Stimulated activated CD8-positive, alpha-beta memory T cell treated with anti-CD3 and anti-CD28 coated beads, Interleukin-2, amount 100 ng/mL, for 48 hours (primary cell): ENCODE results near the gene NCK2.
"Not testable (repeated sequence)": the region's sequence is repeated elsewhere in the genome, so short reads cannot be mapped to it uniquely, and the experiment has no call there.

Experiments used
- DNase-seq, 2 donors: peaks; one replicate each; pipeline ENCODE4 v3.0.0-alpha.2; 2020; ENCODE audit warnings: low read depth in 2 of 2

Gene NCK2

DNA sequence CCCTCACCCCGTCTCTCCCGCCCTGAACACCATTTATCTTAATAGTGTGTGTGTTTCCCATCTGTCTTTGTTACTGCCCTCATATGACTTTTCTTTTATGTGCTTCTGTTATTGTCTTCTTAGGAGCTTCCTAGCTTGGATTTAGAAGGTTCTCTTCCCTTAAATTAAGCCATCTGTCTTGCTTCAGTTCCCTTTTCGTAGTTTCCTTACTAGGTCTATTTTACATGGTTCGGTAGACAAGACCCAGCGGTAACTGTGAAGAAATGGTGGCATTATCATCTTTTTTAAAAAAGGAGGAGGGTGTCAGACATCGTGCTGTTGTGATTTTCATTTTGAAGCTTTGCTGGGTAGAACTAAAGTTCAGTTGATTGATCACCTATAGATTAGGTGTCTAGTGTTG is 10.3 kb downstream of the NCK2 start:
- no peak for DNase-seq

DNA sequence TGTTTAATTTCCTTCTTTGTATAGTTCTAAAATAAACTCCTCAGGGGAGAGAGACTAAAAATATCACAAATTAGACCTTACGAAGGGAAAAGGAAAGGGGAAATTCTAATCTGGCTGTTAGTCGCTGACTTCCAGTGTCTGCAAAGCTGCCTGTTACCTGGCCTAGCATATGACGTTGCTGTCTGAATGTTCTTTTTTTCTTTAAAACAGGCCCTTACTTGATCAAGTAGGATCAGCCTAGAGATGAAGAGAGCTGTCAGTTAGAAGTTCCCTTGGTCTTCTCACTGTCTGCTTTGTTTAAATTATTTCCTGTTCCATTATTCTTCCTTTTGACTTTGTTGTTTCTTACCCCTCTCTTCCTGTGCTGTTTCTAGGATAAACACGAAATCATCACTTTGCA is 11.2 kb downstream of the NCK2 start:
- no peak for DNase-seq

GRCh38 chr2:105756435-105756834 is 11.7 kb downstream of the NCK2 start:
- DNase-seq: no peak

GRCh38 chr2:105756865-105757264 is 12.2 kb downstream of the NCK2 start:
- DNase-seq: not testable (repeated sequence)

DNA sequence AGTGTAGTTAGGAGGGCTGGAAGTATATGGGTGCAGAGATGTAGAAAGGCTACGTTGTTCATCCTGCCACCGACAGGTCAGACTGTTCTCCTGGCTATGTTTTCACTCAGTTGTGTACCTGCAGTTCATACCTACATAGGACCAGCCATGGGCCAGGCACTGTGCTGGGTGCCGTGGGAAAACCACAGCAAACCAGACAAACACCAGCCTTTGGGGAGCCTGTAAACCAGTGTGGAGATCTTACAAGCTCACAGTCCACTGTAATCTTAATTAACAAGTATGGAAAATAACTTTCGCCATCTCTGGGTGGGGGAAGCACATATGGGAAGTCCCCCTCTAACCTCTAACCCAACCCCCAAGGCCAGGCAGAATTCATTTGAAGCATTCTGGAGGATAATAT is 12.7 kb downstream of the NCK2 start:
- DNase-seq: no peak

DNA sequence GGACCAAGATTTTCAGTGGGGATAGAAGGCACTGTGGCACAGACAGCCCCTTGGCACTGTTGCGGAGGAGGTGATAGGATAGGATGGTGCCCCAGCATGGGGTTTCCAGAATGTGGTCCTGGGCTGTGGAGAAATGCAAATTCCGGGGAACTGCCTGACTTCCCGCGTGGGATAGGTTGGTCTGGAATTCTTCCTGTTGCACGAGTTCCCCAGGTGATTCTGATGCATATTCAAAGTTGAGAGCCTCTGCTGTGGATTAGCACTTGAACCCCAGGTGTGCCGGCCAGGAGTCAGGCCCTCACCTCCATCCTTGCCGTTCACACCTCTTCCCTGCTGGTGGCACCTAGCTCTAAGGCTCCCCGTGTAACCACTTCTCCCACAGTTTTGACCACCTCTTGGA is 15.5 kb downstream of the NCK2 start:
- DNase-seq: no peak

DNA sequence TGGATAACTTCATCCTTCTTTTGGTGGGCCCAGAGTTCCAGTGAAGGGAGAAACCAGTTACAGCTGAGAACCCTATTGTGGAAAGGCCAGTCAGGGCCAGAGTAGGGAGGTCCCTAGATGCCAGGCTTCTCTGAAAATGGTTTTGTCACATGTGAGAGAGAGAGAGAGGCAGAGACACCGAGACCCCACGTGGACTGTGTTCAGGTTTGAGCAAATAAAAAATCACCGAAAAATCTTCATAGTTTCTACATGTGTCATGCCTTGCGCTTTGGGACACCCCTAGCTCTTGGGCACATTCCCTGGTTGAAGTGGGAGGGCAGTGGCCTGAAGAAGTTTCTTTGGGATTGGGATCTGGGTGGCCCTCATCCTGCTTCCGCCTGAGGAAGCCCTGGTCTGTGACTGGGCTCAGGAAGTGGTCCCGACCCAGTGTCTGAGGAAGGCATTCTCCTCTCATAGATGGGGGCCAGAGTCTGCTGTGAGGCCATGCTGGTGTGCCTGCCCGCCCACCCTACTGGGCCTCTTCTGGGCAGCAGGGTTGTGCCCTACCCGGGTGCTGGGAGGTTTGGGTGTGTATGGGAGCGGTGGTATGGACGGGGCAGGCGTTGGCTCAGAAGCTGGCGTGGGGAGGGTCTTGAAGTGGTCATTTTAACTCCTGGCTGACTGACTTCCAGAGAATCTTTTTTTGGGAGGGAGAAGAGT is 16.1 kb downstream of the NCK2 start:
- no peak for DNase-seq

DNA sequence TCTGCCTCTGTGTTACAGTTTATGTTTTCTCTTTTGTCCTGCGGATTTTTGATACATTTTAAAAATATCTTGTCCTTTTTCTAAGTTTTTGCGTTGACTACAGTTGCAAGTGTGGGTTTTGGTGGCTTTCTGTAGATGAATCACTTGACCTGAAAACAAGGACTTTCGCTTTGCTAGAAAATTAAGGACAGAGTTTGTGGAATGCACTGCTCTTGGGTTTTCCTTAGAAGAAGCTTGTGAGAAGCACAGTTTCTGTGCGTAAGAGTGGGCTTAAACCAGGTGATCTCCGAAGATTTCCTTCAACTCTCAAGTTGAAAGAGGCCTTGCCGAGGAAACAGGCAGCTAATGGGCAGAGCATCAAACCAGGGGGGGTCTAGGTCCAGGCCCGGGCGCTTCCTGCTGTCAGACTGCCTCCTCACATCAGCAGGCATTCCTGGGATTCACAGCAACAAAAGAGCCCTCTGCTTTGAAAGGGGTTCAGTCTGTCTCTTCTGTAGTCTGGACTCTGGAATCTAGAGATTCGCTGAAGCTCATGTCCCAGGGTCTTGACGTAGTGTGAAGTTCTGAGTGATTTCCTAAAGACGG is 17.3 kb downstream of the NCK2 start:
- DNase-seq: no peak

DNA sequence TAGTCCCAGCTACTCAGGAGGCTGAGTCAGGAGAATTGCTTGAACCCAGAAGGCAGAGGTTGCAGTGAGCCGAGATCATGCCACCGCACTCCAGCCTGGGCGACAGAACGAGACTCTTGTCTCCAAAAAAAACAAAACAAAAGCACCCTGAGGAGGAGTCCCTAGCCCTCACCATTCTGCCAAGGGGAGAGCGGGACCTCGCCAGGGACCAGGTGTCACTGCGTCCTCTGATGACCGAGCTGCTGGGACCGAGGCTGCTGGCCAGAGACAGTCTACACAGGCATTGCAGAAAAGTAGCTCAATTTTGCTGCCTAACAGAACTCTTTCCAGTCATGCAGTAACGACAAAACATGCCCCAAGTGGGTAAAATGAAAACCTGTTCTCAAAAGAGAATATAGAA is 18.4 kb downstream of the NCK2 start:
- DNase-seq: no peak

GRCh38 chr2:105764059-105764458 is 19.3 kb downstream of the NCK2 start:
- DNase-seq: no peak

DNA sequence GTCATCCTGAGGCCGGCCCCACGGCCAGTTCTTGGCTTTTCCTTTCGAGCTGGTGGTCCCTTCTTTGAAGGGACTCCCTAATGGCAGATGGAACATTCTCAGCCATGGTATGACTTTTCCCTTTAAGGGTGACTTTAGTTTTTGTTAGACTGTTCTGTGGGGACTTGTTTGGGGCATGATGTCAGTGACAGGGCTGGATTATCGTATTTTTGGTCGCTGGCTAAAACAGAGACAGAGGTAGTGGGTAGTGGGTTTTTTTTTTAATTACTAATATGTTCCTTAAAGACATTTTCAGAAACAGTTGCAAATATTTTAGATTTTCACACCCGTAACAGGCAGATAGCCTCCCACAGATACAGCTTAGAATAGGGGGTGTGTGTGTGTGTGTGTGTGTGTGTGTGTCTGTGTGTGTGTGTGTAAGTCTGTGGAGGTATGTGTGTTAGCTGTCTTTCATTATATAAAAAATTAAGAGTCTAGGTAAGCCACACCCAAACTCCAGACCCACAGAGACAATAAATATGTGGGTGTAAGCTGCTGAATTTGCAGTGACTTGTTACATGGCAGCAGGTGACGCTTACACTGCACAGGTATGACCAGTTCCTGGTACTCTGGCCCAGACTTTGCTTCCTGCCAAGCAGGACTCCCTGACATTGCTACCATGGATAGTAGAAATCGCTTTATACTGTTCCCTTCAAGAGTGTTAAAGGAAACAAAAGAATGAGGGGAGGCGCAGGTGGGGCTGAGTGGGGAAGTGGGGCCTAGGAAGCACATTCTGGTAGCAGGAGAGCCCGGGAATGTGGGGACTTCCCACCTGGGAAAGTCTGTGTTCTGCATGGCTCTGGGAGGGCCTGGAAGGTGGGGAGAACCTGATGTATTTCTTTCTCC is 20.9 kb downstream of the NCK2 start:
- DNase-seq: no peak

GRCh38 chr2:105766300-105766866 is 21.7 kb downstream of the NCK2 start:
- DNase-seq: no peak

DNA sequence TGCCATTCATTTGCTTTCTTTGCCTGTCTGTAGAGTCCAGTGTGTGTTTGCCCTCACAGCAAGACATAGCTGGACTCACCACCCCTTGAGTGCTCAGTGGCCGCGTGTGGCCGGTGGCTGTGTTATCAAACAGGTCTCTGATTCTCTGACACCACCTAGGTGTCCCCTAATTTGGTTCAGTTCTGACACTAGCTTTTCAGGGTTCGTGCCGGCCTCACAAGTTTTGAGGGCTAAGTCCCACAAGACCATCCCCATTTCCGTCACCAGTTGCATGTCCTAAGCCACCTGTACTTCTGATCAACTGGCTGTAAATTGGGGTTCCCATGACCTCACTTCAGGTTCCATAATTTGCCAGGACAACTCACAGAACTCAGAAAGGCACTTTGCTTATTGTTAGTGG is 23.5 kb downstream of the NCK2 start:
- no peak for DNase-seq

- DNase-seq: no peak
Measured at GRCh38 chr2:105768961-105769452, 24.3 kb downstream of the NCK2 start.

DNA sequence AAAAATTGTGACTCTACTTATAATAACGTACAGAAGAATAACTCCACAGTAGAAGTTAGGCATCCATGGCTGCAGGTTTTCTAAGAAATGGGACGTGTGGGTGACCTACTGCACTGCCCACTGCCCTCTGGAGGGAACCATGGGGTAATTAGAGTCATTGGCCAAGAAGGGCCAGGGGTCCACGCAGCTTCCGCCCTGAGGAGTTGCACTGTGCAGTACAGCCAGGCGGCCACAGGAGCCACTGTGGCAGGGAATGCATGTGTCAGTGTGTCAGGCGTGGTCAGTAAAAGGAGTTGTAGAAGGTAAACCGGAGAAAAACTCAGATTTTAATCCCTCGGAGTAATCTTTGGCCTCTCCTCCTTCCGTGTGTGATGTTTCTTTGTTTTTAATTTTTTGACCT is 24.8 kb downstream of the NCK2 start:
- DNase-seq: no peak

GRCh38 chr2:105770149-105770548 is 25.4 kb downstream of the NCK2 start:
- no peak for DNase-seq

DNA sequence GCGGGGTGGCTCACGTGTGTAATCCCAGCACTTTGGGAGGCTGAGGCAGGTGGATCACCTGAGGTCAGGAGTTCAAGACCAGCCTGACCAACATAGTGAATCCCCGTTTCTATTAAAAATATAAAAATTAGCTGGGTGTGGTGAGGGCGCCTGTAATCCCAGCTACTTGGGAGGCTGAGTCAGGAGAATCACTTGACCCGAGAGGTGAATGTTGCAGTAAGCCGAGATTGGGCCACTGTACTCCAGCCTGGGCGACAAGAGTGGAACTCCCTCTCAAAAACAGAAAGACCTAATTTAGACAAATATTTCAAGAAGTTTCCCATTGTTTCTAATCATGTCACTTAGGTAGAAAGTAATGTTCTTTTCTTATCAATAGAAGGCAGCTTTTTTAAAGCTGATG is 26.6 kb downstream of the NCK2 start:
- DNase-seq: not testable (repeated sequence)

GRCh38 chr2:105771836-105772235 is 27.1 kb downstream of the NCK2 start:
- no peak for DNase-seq

DNA sequence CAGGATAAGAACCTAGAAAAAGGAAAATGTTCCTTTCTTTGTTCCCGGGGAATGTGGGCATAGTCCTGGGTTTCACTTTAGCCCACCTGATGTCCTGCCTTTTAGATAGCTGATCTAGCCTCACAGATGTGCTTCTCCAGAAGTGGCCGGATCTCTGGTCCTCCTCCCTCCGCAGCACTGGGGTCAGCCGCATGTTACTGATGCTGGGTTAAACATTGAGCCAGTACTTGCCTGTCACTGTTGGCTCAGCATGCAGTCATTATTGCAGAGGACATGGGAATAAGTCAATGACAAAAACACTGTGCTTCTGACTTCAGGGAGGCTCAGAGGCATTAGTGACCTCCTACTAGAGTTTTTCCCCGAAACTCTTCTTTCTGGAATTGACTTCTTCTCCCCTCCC is 27.6 kb downstream of the NCK2 start:
- no peak for DNase-seq

DNA sequence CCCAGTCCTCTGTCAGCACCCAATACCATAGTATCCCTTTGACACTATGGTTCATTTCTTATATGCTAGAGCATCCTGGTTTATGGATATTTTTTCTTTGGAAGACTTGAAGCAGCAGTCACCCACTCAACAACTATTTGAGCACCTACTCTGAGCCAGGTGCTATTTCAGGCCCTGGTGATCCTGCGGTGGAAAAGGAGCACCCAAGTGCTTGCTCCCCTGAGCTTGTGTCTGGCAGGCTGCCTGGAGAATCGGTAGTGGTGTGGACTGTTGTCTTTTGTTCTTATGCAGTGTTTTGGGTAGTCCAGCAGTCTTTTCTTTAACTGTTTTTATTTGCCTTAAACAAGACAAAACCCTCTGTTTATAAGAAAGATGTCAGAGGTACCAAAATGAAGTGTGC is 28.9 kb downstream of the NCK2 start:
- DNase-seq: no peak

- no peak for DNase-seq
Measured at GRCh38 chr2:105774781-105775337, 30.1 kb downstream of the NCK2 start.
